ENCODE measurements around the gene VTCN1.

DNA sequence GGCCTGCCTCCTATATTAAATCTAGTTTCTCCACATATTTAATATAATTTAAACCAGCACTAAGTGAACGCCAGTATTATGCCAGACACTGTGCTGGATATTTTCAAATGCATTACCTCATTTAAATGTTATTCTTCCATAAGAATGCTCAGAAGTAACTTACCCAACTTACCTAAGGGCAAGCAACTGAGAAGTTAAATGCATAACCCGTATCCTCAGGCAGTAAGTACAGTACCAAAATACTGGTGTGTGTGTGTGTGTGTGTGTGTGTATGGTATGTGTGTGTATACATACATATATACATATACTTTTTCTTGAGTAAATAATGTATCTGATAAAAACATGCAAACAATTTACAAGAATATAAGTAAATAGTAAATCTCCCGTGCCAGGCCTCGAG is 80.2 kb downstream of the VTCN1 start:
- TF ChIP-seq SP1 (CRISPR knock-in tag; conservative IDR thresholded peaks at IDR 0.05) (no peak), ZNF232 (CRISPR knock-in tag; IDR thresholded peaks at IDR 0.05) (no peak), ATF3 (CRISPR knock-in tag; conservative IDR thresholded peaks at IDR 0.05) (no peak)
- TF ChIP-seq, protein P1, sequence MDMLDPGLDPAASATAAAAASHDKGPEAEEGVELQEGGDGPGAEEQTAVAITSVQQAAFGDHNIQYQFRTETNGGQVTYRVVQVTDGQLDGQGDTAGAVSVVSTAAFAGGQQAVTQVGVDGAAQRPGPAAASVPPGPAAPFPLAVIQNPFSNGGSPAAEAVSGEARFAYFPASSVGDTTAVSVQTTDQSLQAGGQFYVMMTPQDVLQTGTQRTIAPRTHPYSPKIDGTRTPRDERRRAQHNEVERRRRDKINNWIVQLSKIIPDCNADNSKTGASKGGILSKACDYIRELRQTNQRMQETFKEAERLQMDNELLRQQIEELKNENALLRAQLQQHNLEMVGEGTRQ (CRISPR knock-in tag; IDR thresholded peaks at IDR 0.05): no peak
- TF ChIP-seq, protein P2, sequence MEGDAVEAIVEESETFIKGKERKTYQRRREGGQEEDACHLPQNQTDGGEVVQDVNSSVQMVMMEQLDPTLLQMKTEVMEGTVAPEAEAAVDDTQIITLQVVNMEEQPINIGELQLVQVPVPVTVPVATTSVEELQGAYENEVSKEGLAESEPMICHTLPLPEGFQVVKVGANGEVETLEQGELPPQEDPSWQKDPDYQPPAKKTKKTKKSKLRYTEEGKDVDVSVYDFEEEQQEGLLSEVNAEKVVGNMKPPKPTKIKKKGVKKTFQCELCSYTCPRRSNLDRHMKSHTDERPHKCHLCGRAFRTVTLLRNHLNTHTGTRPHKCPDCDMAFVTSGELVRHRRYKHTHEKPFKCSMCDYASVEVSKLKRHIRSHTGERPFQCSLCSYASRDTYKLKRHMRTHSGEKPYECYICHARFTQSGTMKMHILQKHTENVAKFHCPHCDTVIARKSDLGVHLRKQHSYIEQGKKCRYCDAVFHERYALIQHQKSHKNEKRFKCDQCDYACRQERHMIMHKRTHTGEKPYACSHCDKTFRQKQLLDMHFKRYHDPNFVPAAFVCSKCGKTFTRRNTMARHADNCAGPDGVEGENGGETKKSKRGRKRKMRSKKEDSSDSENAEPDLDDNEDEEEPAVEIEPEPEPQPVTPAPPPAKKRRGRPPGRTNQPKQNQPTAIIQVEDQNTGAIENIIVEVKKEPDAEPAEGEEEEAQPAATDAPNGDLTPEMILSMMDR (IDR thresholded peaks at IDR 0.05): no peak

Measured in WTC11 (cell line).